AG09309 (cell line): Measurements from ENCODE around the gene ERI3.

ENCODE experiments used
- DNase-seq: peaks from one replicate; pipeline ENCODE4 v3.0.0-alpha.2; 2010; ENCODE audit warnings: low read depth
- H3K4me3 ChIP-seq: 2 replicates; pipeline ENCODE4 v1.5.1; 2011; ENCODE audit warnings: mild to moderate bottlenecking, low read depth, low read length, moderate library complexity; ENCODE audit not compliant: control insufficient read depth
- CTCF ChIP-seq: IDR thresholded peaks from 2 replicates; pipeline ENCODE4 v1.5.1; 2011; ENCODE audit warnings: mild to moderate bottlenecking, low read depth, low read length, inconsistent platforms; ENCODE audit not compliant: insufficient read depth, control insufficient read depth; ENCODE audit errors: missing control alignments

The ERI3 gene

GRCh38 chr1:44354840-44355581 is at the start of gene ERI3:
TSS of gene ERI3 (minus strand) at chr1:44355257. CDS start at chr1:44355026, 231 bp downstream.
- TF ChIP-seq CTCF = no peak
- DNase-seq = peak; percentile 87
- H3K4me3 ChIP-seq = peak within 1 kb of the TSS; percentile 97

DNA sequence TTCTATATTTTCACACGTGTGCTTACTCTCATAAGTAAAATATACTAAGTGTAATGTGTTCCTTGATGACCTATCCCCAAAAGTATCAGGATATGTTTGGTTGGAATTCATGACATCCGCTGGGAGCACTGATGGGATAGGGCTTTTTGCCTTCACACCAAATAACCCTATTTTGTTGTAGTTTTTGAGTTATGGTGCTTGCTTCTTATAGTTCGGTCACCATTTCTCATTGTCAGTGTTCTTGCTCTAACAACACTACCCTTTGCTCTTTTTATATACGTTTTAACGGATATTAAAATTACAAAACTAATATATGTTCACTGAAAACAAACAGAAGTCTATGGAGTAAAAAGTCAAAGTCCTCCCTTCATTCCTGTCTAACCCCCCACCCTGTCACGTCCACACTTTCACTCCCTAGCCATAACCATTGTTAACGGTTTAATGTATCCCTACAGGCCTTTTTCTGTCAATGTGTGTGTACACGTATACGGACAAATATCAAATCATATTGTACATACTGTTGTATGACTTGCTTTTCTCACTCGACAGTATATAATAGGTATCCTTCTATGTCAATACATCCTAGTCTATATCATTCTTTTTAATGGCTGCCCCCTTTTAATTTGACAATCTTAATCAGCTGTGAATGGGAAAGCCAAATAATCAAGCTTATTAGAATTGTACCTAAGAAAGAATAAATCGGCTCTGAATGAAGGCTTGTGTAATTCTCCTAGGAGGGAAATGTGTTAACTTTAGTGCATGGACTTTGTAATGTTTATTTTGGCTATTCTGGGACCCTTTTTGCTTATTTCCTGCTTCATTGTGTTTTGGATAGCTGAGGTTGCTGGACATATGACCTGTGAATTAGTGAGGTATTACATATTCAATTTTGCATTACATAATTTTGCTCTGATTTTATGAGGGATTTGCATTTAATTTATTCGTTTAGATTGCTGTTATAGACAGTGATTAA is 46.5 kb upstream of the ERI3 start:
- no peak overlapping the region for H3K4me3 ChIP-seq
- DNase-seq = no peak
- no peak for TF ChIP-seq CTCF

DNA sequence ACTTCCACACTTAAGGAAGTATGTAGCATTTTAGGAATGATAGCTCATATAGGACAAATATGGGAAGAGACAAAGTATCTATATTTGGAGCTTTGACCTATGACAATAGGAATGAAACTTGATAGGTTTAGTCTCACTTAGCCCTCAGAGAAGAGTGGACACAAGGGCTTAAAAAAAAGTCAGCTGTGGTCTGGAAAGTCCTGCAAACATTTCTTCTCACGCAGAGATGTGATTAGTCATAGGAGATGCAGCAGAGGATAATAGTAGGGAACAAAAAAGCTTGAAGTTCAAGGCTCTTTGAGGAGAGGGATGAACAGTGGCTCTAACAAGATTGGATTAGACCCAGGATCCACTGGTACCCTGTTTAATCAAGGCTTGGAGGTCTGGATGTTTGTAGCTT is 35.2 kb upstream of the ERI3 start:
- H3K4me3 ChIP-seq = no peak overlapping the region
- no peak for TF ChIP-seq CTCF
- peak; percentile 52 for DNase-seq

- no peak overlapping the region for H3K4me3 ChIP-seq
- no peak for TF ChIP-seq CTCF
- no peak for DNase-seq
Measured at GRCh38 chr1:44389437-44389836, 34.4 kb upstream of the ERI3 start.

GRCh38 chr1:44388551-44388950 is 33.5 kb upstream of the ERI3 start:
- no peak for TF ChIP-seq CTCF
- no peak overlapping the region for H3K4me3 ChIP-seq
- DNase-seq = no peak

- no peak overlapping the region for H3K4me3 ChIP-seq
- TF ChIP-seq CTCF = no peak
- no peak for DNase-seq
Measured at GRCh38 chr1:44380666-44381177, 25.7 kb upstream of the ERI3 start.
